Trophoblast cell (in vitro differentiated cells and primary cell): ENCODE results near the gene SHROOM4.

ENCODE experiments used
- DNase-seq, 2 donors: peaks; one replicate each; pipeline ENCODE4 v3.0.0-alpha.2; 2016
- H2AFZ ChIP-seq: 2 replicates; pipeline ENCODE4 v1.6.1; 2013; ENCODE audit warnings: low read length, moderate library complexity, mild to moderate bottlenecking; ENCODE audit not compliant: insufficient read depth, poor library complexity
- H2AK5ac ChIP-seq: 2 replicates; pipeline ENCODE4 v1.6.1; 2013; ENCODE audit warnings: mild to moderate bottlenecking, low read length
- H2BK120ac ChIP-seq: 2 replicates; pipeline ENCODE4 v1.6.1; 2013; ENCODE audit warnings: low read length, mild to moderate bottlenecking, moderate library complexity; ENCODE audit not compliant: insufficient read depth, poor library complexity
- H2BK12ac ChIP-seq: 2 replicates; pipeline ENCODE4 v1.6.1; 2013; ENCODE audit warnings: mild to moderate bottlenecking, low read length, moderate library complexity
- H2BK5ac ChIP-seq: 2 replicates; pipeline ENCODE4 v1.6.1; 2013; ENCODE audit warnings: low read length, low read depth, moderate library complexity, mild to moderate bottlenecking; ENCODE audit not compliant: poor library complexity
- H3K14ac ChIP-seq: 2 replicates; pipeline ENCODE4 v1.6.1; 2013; ENCODE audit warnings: mild to moderate bottlenecking, low read length
- H3K18ac ChIP-seq: 2 replicates; pipeline ENCODE4 v1.6.1; 2013; ENCODE audit warnings: mild to moderate bottlenecking, low read length
- H3K23ac ChIP-seq: 2 replicates; pipeline ENCODE4 v1.6.1; 2013; ENCODE audit warnings: low read length
- H3K27ac ChIP-seq: 2 replicates; pipeline ENCODE4 v1.5.1; 2013; ENCODE audit warnings: low read depth, mild to moderate bottlenecking, inconsistent platforms, low read length, moderate library complexity
- H3K27me3 ChIP-seq: 2 replicates; pipeline ENCODE4 v1.6.1; 2013; ENCODE audit warnings: inconsistent platforms, mild to moderate bottlenecking, low read length, moderate library complexity; ENCODE audit not compliant: insufficient read depth
- H3K36me3 ChIP-seq, 2 experiments: 1 replicate in 1 of 2; 2 replicates in 1 of 2; pipeline ENCODE4 v1.6.1; 2013; ENCODE audit warnings: low read length in 2 of 2, mild to moderate bottlenecking in 2 of 2, moderate library complexity in 1 of 2; ENCODE audit not compliant: insufficient read depth in 2 of 2, control insufficient read depth in 1 of 2
- H3K4ac ChIP-seq: 2 replicates; pipeline ENCODE4 v1.6.1; 2013; ENCODE audit warnings: low read depth, mild to moderate bottlenecking, low read length, moderate library complexity
- H3K4me1 ChIP-seq, 2 experiments: 1 replicate in 1 of 2; 2 replicates in 1 of 2; pipeline ENCODE4 v1.6.1; 2013; ENCODE audit warnings: low read length in 2 of 2, mild to moderate bottlenecking in 2 of 2, moderate library complexity in 1 of 2; ENCODE audit not compliant: insufficient read depth in 2 of 2, control insufficient read depth in 1 of 2
- H3K4me2 ChIP-seq: 2 replicates; pipeline ENCODE4 v1.6.1; 2013; ENCODE audit warnings: inconsistent platforms, mild to moderate bottlenecking, low read length, moderate library complexity
- H3K4me3 ChIP-seq: 2 replicates; pipeline ENCODE4 v1.5.1; 2013; ENCODE audit warnings: mild to moderate bottlenecking, low read depth, low read length, inconsistent platforms
- H3K79me1 ChIP-seq: one replicate; pipeline ENCODE4 v1.6.1; 2013; ENCODE audit warnings: low read length
- H3K79me2 ChIP-seq: 2 replicates; pipeline ENCODE4 v1.6.1; 2013; ENCODE audit warnings: low read length, mild to moderate bottlenecking; ENCODE audit not compliant: control insufficient read depth, insufficient read depth, poor library complexity
- H3K9ac ChIP-seq: 2 replicates; pipeline ENCODE4 v1.6.1; 2013; ENCODE audit warnings: mild to moderate bottlenecking, low read length
- H3K9me3 ChIP-seq: 2 replicates; pipeline ENCODE4 v1.6.1; 2013; ENCODE audit warnings: low read depth, mild to moderate bottlenecking, control low read depth, inconsistent platforms, low read length; ENCODE audit not compliant: insufficient read depth
- H4K12ac ChIP-seq: 2 replicates; pipeline ENCODE4 v1.6.1; 2013; ENCODE audit warnings: low read depth, mild to moderate bottlenecking, low read length, moderate library complexity
- H4K8ac ChIP-seq: 2 replicates; pipeline ENCODE4 v1.6.1; 2013; ENCODE audit warnings: low read depth, mild to moderate bottlenecking, low read length, moderate library complexity
- H4K91ac ChIP-seq: one replicate; pipeline ENCODE4 v1.6.1; 2013; ENCODE audit warnings: low read depth, mild to moderate bottlenecking, low read length, moderate library complexity
- WGBS: extraction: QIAGEN DNeasy Blood & Tissue Kit; methylation state at CpG from one replicate; pipeline ENCODE4 v1.1.7; 2013; ENCODE audit warnings: missing lambda C conversion rate; ENCODE audit not compliant: insufficient read length, insufficient coverage; ENCODE audit errors: extremely low coverage; 5-methylcytosine and 5-hydroxymethylcytosine counted together

The SHROOM4 gene

DNA sequence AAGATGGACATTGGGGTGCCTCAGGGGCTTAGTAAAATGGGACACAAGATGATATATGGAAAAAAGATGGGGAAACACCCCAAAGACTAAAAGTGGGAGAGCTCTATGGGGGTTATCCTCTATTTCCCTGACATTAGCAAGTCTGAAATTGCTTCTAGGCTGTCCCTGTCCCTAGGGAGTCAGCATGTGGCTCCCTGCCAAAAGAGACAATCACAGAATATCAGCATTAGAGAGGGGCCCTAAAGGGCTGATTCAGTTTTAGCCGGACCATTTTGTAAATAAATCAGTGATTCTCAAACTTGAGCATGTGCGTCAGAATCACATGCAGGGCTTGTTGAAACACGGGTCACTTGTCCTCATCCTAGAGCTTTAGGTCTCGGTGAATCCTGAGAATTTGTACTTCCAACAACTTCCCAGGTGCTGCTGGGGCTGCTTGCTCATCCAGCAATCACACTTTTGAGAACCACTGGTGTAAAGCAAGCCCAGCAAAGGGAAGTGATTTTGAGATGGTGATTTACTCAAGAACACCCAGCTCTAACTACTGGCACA is 178.1 kb downstream of the SHROOM4 start:
- no peak overlapping the region for H2AK5ac ChIP-seq
- H3K23ac ChIP-seq = no peak overlapping the region
- H2BK120ac ChIP-seq = no peak overlapping the region
- H3K14ac ChIP-seq = no peak overlapping the region
- no peaks in the 10 kb centered on the region for H3K79me1 ChIP-seq
- no peaks in the 10 kb centered on the region for H3K9me3 ChIP-seq
- no peak overlapping the region for H2BK12ac ChIP-seq
- no peak overlapping the region for H2BK5ac ChIP-seq
- H3K27ac ChIP-seq = no peak overlapping the region
- H4K12ac ChIP-seq = no peak overlapping the region
- H4K91ac ChIP-seq = no peak overlapping the region
- H3K4me3 ChIP-seq = no peak overlapping the region
- peaks cover 6 to 8% of the 10 kb centered on the region in 2 experiments for H3K4me1 ChIP-seq
- H4K8ac ChIP-seq = no peak overlapping the region
- no peak overlapping the region for H3K9ac ChIP-seq
- DNase-seq = no peak
- H3K27me3 ChIP-seq = no peaks in the 10 kb centered on the region
- H3K79me2 ChIP-seq = no peaks in the 10 kb centered on the region
- no CpG with 5 or more reads among the region's 4 CpGs for WGBS
- no peak overlapping the region for H3K4me2 ChIP-seq
- H3K36me3 ChIP-seq = peaks cover 11 to 12% of the 10 kb centered on the region in 2 experiments
- no peak overlapping the region for H3K4ac ChIP-seq
- H2AFZ ChIP-seq = no peak overlapping the region
- no peak overlapping the region for H3K18ac ChIP-seq

DNA sequence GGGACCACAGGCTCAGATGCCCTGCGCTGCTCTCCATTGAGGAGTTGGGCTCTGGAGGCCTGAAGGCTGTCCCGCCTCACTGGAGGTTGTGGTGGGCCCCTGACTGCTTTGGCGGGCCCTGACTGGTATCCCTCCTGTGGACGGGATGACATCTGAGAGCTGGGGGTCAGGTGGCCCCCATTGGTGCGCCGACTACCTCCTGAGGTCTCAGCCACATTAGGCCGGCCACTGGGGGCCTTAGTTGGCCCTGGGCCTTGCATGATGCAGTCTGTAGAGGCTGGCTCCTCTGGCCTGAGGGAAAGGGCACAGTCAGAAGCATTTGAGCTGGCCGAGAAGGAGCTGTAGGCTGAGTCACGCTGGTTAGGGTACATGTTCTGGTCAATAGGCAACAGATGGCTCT is 178.8 kb downstream of the SHROOM4 start:
- no peak for DNase-seq
- H4K12ac ChIP-seq = no peak overlapping the region
- no peak overlapping the region for H3K4me3 ChIP-seq
- H3K14ac ChIP-seq = no peak overlapping the region
- no peaks in the 10 kb centered on the region for H3K79me1 ChIP-seq
- H3K18ac ChIP-seq = no peak overlapping the region
- no peak overlapping the region for H2BK120ac ChIP-seq
- no peak overlapping the region for H2AK5ac ChIP-seq
- H2BK5ac ChIP-seq = no peak overlapping the region
- no peaks in the 10 kb centered on the region for H3K9me3 ChIP-seq
- H3K4me1 ChIP-seq = peaks cover 6 to 8% of the 10 kb centered on the region in 2 experiments
- no peak overlapping the region for H3K9ac ChIP-seq
- WGBS = no CpG with 5 or more reads among the region's 9 CpGs
- H2AFZ ChIP-seq = no peak overlapping the region
- H3K36me3 ChIP-seq = peaks cover 11 to 12% of the 10 kb centered on the region in 2 experiments
- no peak overlapping the region for H3K4me2 ChIP-seq
- no peaks in the 10 kb centered on the region for H3K79me2 ChIP-seq
- no peaks in the 10 kb centered on the region for H3K27me3 ChIP-seq
- H4K91ac ChIP-seq = no peak overlapping the region
- H3K23ac ChIP-seq = no peak overlapping the region
- no peak overlapping the region for H3K27ac ChIP-seq
- no peak overlapping the region for H2BK12ac ChIP-seq
- H3K4ac ChIP-seq = no peak overlapping the region
- H4K8ac ChIP-seq = no peak overlapping the region

GRCh38 chrX:50629774-50630173 is 184.2 kb downstream of the SHROOM4 start:
- Histone ChIP-seq H3K79me1 (peaks cover 26% of the 10 kb centered on the region), H2BK120ac (peak overlapping the region; percentile 80), H3K79me2 (no peaks in the 10 kb centered on the region), H2BK12ac (peak overlapping the region; percentile 88), H4K91ac (peak overlapping the region; percentile 4), H4K8ac (no peak overlapping the region), H4K12ac (no peak overlapping the region), H3K9me3 (no peaks in the 10 kb centered on the region), H2AK5ac (no peak overlapping the region), H2AFZ (no peak overlapping the region), H2BK5ac (no peak overlapping the region), H3K27me3 (no peaks in the 10 kb centered on the region), H3K4me3 (no peak overlapping the region), H3K4ac (no peak overlapping the region), H3K23ac (no peak overlapping the region), H3K9ac (no peak overlapping the region), H3K36me3 (peaks cover 6 to 8% of the 10 kb centered on the region in 2 experiments), H3K18ac (no peak overlapping the region), H3K4me2 (no peak overlapping the region), H3K27ac (peak overlapping the region; percentile 92), H3K14ac (peak overlapping the region; percentile 65), H3K4me1 (peaks cover 18 to 21% of the 10 kb centered on the region in 2 experiments)
- no CpG with 5 or more reads among the region's 6 CpGs for WGBS
- DNase-seq = peak; percentile 88 to 93

GRCh38 chrX:50627696-50628095 is 186.3 kb downstream of the SHROOM4 start:
- Histone ChIP-seq H3K14ac (peak overlapping the region; percentile 33), H3K23ac (no peak overlapping the region), H3K4me3 (no peak overlapping the region), H3K9me3 (no peaks in the 10 kb centered on the region), H3K36me3 (no peaks in the 10 kb centered on the region), H4K91ac (peak overlapping the region; percentile 85), H3K79me2 (no peaks in the 10 kb centered on the region), H2BK120ac (peak overlapping the region; percentile 83), H3K79me1 (peaks cover 27% of the 10 kb centered on the region), H3K27me3 (no peaks in the 10 kb centered on the region), H3K4me1 (peaks cover 18 to 21% of the 10 kb centered on the region in 2 experiments), H3K27ac (peak overlapping the region; percentile 99), H2AFZ (no peak overlapping the region), H3K18ac (no peak overlapping the region), H3K9ac (no peak overlapping the region), H3K4me2 (peak overlapping the region; percentile 11), H4K8ac (peak overlapping the region; percentile 41), H4K12ac (no peak overlapping the region), H2AK5ac (no peak overlapping the region), H2BK5ac (no peak overlapping the region), H3K4ac (no peak overlapping the region), H2BK12ac (peak overlapping the region; percentile 69)
- DNase-seq = peak; percentile 21 to 58
- no CpG with 5 or more reads among the region's 2 CpGs for WGBS
